WERI-Rb-1 (cell line): ENCODE data around the gene HOXB2.

Experiments
- DNase-seq: peaks from one replicate; pipeline ENCODE4 v3.0.0-alpha.2; 2020
- H3K27ac ChIP-seq: fragments of 250-450 bp; sonication (Bioruptor Pico); 2 replicates; pipeline ENCODE4 v1.5.1; 2020; ENCODE audit warnings: mild to moderate bottlenecking, moderate library complexity
- H3K27me3 ChIP-seq: fragments of 250-450 bp; sonication (Bioruptor Pico); 2 replicates; pipeline ENCODE4 v1.5.1; 2021; ENCODE audit warnings: mild to moderate bottlenecking, low read depth, moderate library complexity; ENCODE audit not compliant: insufficient read depth, severe bottlenecking
- H3K36me3 ChIP-seq: fragments of 250-450 bp; sonication (Bioruptor Pico); 2 replicates; pipeline ENCODE4 v1.5.1; 2020; ENCODE audit warnings: mild to moderate bottlenecking, moderate library complexity
- H3K4me3 ChIP-seq: 2 replicates; pipeline ENCODE4 v1.5.1; 2011; ENCODE audit warnings: low read depth, mild to moderate bottlenecking, control low read depth, low read length
- H3K9me3 ChIP-seq: fragments of 250-450 bp; sonication (Bioruptor Pico); 2 replicates; pipeline ENCODE4 v1.5.1; 2021; ENCODE audit warnings: mild to moderate bottlenecking, moderate library complexity; ENCODE audit not compliant: severe bottlenecking
- CTCF ChIP-seq: IDR thresholded peaks from 2 replicates; pipeline ENCODE4 v1.5.1; 2011; ENCODE audit warnings: low read depth, mild to moderate bottlenecking, control low read depth, inconsistent platforms, low read length

HOXB2 gene

GRCh38 chr17:48591255-48592056 lies 46.5 kb upstream of the HOXB2 start:
- H3K27ac ChIP-seq = no peak overlapping the region

GRCh38 chr17:48590607-48591161 lies 45.8 kb upstream of the HOXB2 start:
- H3K36me3 ChIP-seq = no peaks in the 10 kb centered on the region
- H3K27ac ChIP-seq = no peak overlapping the region
- no peak for TF ChIP-seq CTCF
- DNase-seq = no peak
- peaks cover 6% of the 10 kb centered on the region for H3K9me3 ChIP-seq
- H3K27me3 ChIP-seq = peaks cover 95% of the 10 kb centered on the region
- no peak overlapping the region for H3K4me3 ChIP-seq

More at GRCh38 chr17:48591255-48592056, 46.5 kb upstream of the HOXB2 start:
- Histone ChIP-seq H3K9me3 (peaks cover 4% of the 10 kb centered on the region), H3K27me3 (peaks cover 95% of the 10 kb centered on the region), H3K4me3 (no peak overlapping the region), H3K36me3 (no peaks in the 10 kb centered on the region)
- DNase-seq = no peak
- no peak for TF ChIP-seq CTCF

GRCh38 chr17:48589831-48590606 lies 45.1 kb upstream of the HOXB2 start, which contains the start of gene HOXB3:
Gene HOXB3 (minus strand): TSS chr17:48590241. CDS start chr17:48552474, 37,767 bp downstream.
- Histone ChIP-seq H3K27me3 (peaks cover 95% of the 10 kb centered on the region), H3K4me3 (no peak within 1 kb of the TSS), H3K36me3 (no peaks in the 10 kb centered on the region), H3K27ac (no peak within 1 kb of the TSS), H3K9me3 (peaks cover 6% of the 10 kb centered on the region)
- TF ChIP-seq CTCF = no peak
- no peak for DNase-seq

GRCh38 chr17:48589060-48589830 lies 44.3 kb upstream of the HOXB2 start:
- no peak for DNase-seq
- Histone ChIP-seq H3K36me3 (no peaks in the 10 kb centered on the region), H3K27me3 (peaks cover 94% of the 10 kb centered on the region), H3K9me3 (peaks cover 6% of the 10 kb centered on the region), H3K4me3 (no peak overlapping the region), H3K27ac (no peak overlapping the region)
- TF ChIP-seq CTCF = no peak

- peaks cover 97% of the 10 kb centered on the region for H3K27me3 ChIP-seq
- TF ChIP-seq CTCF = no peak
- H3K9me3 ChIP-seq = peaks cover 6% of the 10 kb centered on the region
- H3K4me3 ChIP-seq = no peak overlapping the region
- no peak for DNase-seq
- no peaks in the 10 kb centered on the region for H3K36me3 ChIP-seq
- no peak overlapping the region for H3K27ac ChIP-seq
Measured at GRCh38 chr17:48588528-48588927, 43.6 kb upstream of the HOXB2 start.
